Measurements from ENCODE around the gene TCEANC.

TCEANC gene

GRCh38 chrX:13703589-13703988 lies 50.6 kb downstream of the TCEANC start:
- no peaks in the 10 kb centered on the region for H3K27me3 ChIP-seq (ENCODE audit: insufficient read depth, low read length, poor library complexity)
- H3K4me1 ChIP-seq (ENCODE audit: control insufficient read depth, low read depth, low read length), result no peaks in the 10 kb centered on the region
- no peaks in the 10 kb centered on the region for H3K36me3 ChIP-seq (ENCODE audit: control insufficient read depth, insufficient read depth, low read length)
- H4K5ac ChIP-seq (ENCODE audit: low read length), result no peak overlapping the region
- no peak overlapping the region for H3K27ac ChIP-seq (ENCODE audit: low read depth, low read length)
- H3K4ac ChIP-seq (ENCODE audit: low read depth, low read length), result no peak overlapping the region
- H3K23ac ChIP-seq (ENCODE audit: low read length), result no peak overlapping the region
- H3K18ac ChIP-seq (ENCODE audit: low read length), result no peak overlapping the region
- H4K8ac ChIP-seq (ENCODE audit: low read depth, low read length), result no peak overlapping the region
- no peaks in the 10 kb centered on the region for H3K79me1 ChIP-seq (ENCODE audit: low read length)
- H3K4me3 ChIP-seq (ENCODE audit: low read length), result no peak overlapping the region
- H2BK5ac ChIP-seq (ENCODE audit: low read length), result no peak overlapping the region
- no peak overlapping the region for H3K9ac ChIP-seq (ENCODE audit: low read length)
- no peak overlapping the region for H3K4me2 ChIP-seq (ENCODE audit: low read length)
- H2AK5ac ChIP-seq (ENCODE audit: low read length), result no peak overlapping the region
- H3K56ac ChIP-seq (ENCODE audit: low read length), result no peak overlapping the region
- peaks cover 15% of the 10 kb centered on the region for H3K79me2 ChIP-seq (ENCODE audit: control insufficient read depth, insufficient read depth, low read length)
- no peak overlapping the region for H2BK15ac ChIP-seq (replicated peaks; ENCODE audit: low read depth)
- no peak for DNase-seq
- H2BK120ac ChIP-seq (ENCODE audit: low read depth, low read length), result no peak overlapping the region
- no CpG with 5 or more reads among the region's 3 CpGs for WGBS (ENCODE audit: extremely low coverage, insufficient coverage, low lambda C conversion rate)

DNA sequence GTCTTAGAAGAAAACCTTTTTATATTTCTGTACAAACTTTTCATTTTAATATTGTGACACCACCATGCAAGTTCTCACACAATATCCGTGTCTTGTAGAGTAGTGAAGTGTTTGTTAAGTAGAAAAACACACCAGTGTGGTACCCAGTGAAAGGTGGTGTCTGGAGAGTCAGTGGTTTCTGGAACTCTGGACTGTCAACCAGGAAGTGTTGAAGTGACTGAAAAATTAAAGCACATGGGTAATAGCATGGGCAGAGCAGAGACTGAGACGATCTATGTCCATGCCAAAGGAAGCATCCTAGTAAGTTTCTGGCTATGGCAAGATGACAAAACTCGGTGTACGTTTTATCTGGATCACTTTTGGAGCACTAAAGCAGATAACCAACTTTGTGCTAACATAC lies 58.2 kb downstream of the TCEANC start:
- no peaks in the 10 kb centered on the region for H3K36me3 ChIP-seq (ENCODE audit: control insufficient read depth, insufficient read depth, low read length)
- H3K18ac ChIP-seq (ENCODE audit: low read length), result no peak overlapping the region
- H3K27me3 ChIP-seq (ENCODE audit: insufficient read depth, low read length, poor library complexity), result no peaks in the 10 kb centered on the region
- no CpG with 5 or more reads among the region's 4 CpGs for WGBS (ENCODE audit: extremely low coverage, insufficient coverage, low lambda C conversion rate)
- no peak overlapping the region for H3K23ac ChIP-seq (ENCODE audit: low read length)
- H2BK5ac ChIP-seq (ENCODE audit: low read length), result no peak overlapping the region
- H3K9ac ChIP-seq (ENCODE audit: low read length), result no peak overlapping the region
- no peaks in the 10 kb centered on the region for H3K79me1 ChIP-seq (ENCODE audit: low read length)
- H3K4me3 ChIP-seq (ENCODE audit: low read length), result no peak overlapping the region
- H3K4me1 ChIP-seq (ENCODE audit: control insufficient read depth, low read depth, low read length), result no peaks in the 10 kb centered on the region
- no peak overlapping the region for H4K5ac ChIP-seq (ENCODE audit: low read length)
- no peak for DNase-seq
- H3K4ac ChIP-seq (ENCODE audit: low read depth, low read length), result no peak overlapping the region
- H4K8ac ChIP-seq (ENCODE audit: low read depth, low read length), result no peak overlapping the region
- H2BK120ac ChIP-seq (ENCODE audit: low read depth, low read length), result no peak overlapping the region
- no peaks in the 10 kb centered on the region for H3K79me2 ChIP-seq (ENCODE audit: control insufficient read depth, insufficient read depth, low read length)
- H2BK15ac ChIP-seq (replicated peaks; ENCODE audit: low read depth), result no peak overlapping the region
- no peak overlapping the region for H3K4me2 ChIP-seq (ENCODE audit: low read length)
- H2AK5ac ChIP-seq (ENCODE audit: low read length), result no peak overlapping the region
- H3K56ac ChIP-seq (ENCODE audit: low read length), result no peak overlapping the region
- H3K27ac ChIP-seq (ENCODE audit: low read depth, low read length), result no peak overlapping the region
